ENCODE results near the gene KLHL1.

Gene KLHL1

GRCh38 chr13:69857183-69857821, 250.9 kb downstream of the KLHL1 start:
- DNase-seq: no peak

GRCh38 chr13:69856331-69856730, 251.9 kb downstream of the KLHL1 start:
- DNase-seq: no peak

- DNase-seq: no peak
Measured at GRCh38 chr13:69828527-69828926, 279.7 kb downstream of the KLHL1 start.

GRCh38 chr13:69820180-69820579, 288.1 kb downstream of the KLHL1 start:
- DNase-seq: no peak

- no peak for DNase-seq
Measured at GRCh38 chr13:69817333-69817869, 290.9 kb downstream of the KLHL1 start.

GRCh38 chr13:69809152-69809551, 299.1 kb downstream of the KLHL1 start:
- no peak for DNase-seq

GRCh38 chr13:69796256-69796655, 312.0 kb downstream of the KLHL1 start:
- no peak for DNase-seq

- DNase-seq: no peak
Measured at GRCh38 chr13:69793783-69794453, 314.3 kb downstream of the KLHL1 start.

- no peak for DNase-seq
Measured at GRCh38 chr13:69776937-69777336, 331.3 kb downstream of the KLHL1 start.

GRCh38 chr13:69769608-69770007, 338.6 kb downstream of the KLHL1 start:
- no peak for DNase-seq

GRCh38 chr13:69761581-69761980, 346.7 kb downstream of the KLHL1 start:
- DNase-seq: no peak

GRCh38 chr13:69755101-69755500, 353.2 kb downstream of the KLHL1 start:
- DNase-seq: no peak

GRCh38 chr13:69751259-69751658, 357.0 kb downstream of the KLHL1 start:
- no peak for DNase-seq

- DNase-seq: no peak
Measured at GRCh38 chr13:69737129-69737935, 370.9 kb downstream of the KLHL1 start.

GRCh38 chr13:69721631-69722030, 386.6 kb downstream of the KLHL1 start:
- DNase-seq: no peak

- DNase-seq: no peak
Measured at GRCh38 chr13:69720278-69720983, 387.8 kb downstream of the KLHL1 start.

- DNase-seq: no peak
Measured at GRCh38 chr13:69706807-69707206, 401.4 kb downstream of the KLHL1 start.

- DNase-seq: no peak
Measured at GRCh38 chr13:69704311-69704710, 403.9 kb downstream of the KLHL1 start.

GRCh38 chr13:69690999-69691398, 417.3 kb downstream of the KLHL1 start:
- no peak for DNase-seq

- no peak for DNase-seq
Measured at GRCh38 chr13:69683921-69684686, 424.1 kb downstream of the KLHL1 start.

GRCh38 chr13:69681722-69682121, 426.5 kb downstream of the KLHL1 start:
- no peak for DNase-seq

GRCh38 chr13:69677343-69677742, 430.9 kb downstream of the KLHL1 start:
- DNase-seq: no peak
